HG03457 (cell line): ENCODE results near the gene HSD17B14.
"Not testable (repeated sequence)": the region's sequence is repeated elsewhere in the genome, so short reads cannot be mapped to it uniquely, and the experiment has no call there.

Experiments used
- ATAC-seq: cut with Tn5 transposase; IDR thresholded peaks from one replicate; pipeline ENCODE4 v1.9.1; 2021; ENCODE audit warnings: moderate number of reproducible peaks; ENCODE audit not compliant: unreplicated experiment

Gene HSD17B14

GRCh38 chr19:48768171-48768753 is 68.0 kb downstream of the HSD17B14 start:
- not testable (repeated sequence) for ATAC-seq

GRCh38 chr19:48765816-48766215 is 70.5 kb downstream of the HSD17B14 start:
- not testable (repeated sequence) for ATAC-seq
